ENCODE data around the gene PLIN1.

GRCh38 chr15:89725064-89725463 is 45.9 kb upstream of the PLIN1 start:
- TF ChIP-seq CTCF (conservative IDR thresholded peaks at IDR 0.05; ENCODE audit: low read depth, low read length) (no peak), POLR2A (IDR thresholded peaks at IDR 0.05; ENCODE audit: low read depth, low read length) (no peak), RAD21 (IDR thresholded peaks at IDR 0.05; ENCODE audit: low read length) (no peak), NFE2L2 (IDR thresholded peaks at IDR 0.05; ENCODE audit: low read depth, low read length) (no peak), FOS (IDR thresholded peaks at IDR 0.05; ENCODE audit: low read depth, low read length) (no peak), MAZ (IDR thresholded peaks at IDR 0.05; ENCODE audit: borderline replicate concordance, low read depth, low read length) (no peak), RFX5 (IDR thresholded peaks at IDR 0.05; ENCODE audit: low read depth, low read length) (no peak), MAFK (IDR thresholded peaks at IDR 0.05; ENCODE audit: low read depth, low read length) (no peak), CEBPB (IDR thresholded peaks at IDR 0.05; ENCODE audit: low read depth, low read length) (no peak), SMC3 (IDR thresholded peaks at IDR 0.05; ENCODE audit: low read depth, low read length) (no peak), ELK1 (IDR thresholded peaks at IDR 0.05; ENCODE audit: borderline replicate concordance, low read depth, low read length) (no peak), USF2 (IDR thresholded peaks at IDR 0.05; ENCODE audit: low read depth, low read length) (no peak), RCOR1 (IDR thresholded peaks at IDR 0.05; ENCODE audit: insufficient replicate concordance, low read length) (no peak), MXI1 (IDR thresholded peaks at IDR 0.05; ENCODE audit: borderline replicate concordance, low read depth, low read length) (no peak)

Measured in IMR-90 (cell line).